HepG2 (cell line): ENCODE measurements around the gene ERC1. TPM values are rescaled to one million over a fixed set of nuclear protein-coding genes. Genes with fewer than 3 reads are reported as not detected.

Experiments
- FOXJ3 ChIP-seq: sonication (generic); formaldehyde crosslinking; IDR thresholded peaks from 2 replicates; pipeline ENCODE4 v1.4.0; 2020; ENCODE audit warnings: missing genetic modification reagents, mild to moderate bottlenecking, borderline replicate concordance
- GATAD1 ChIP-seq: IDR thresholded peaks from 2 replicates; pipeline ENCODE4 v1.6.1; 2016; ENCODE audit warnings: missing genetic modification reagents, missing compliant biosample characterization
- HOXA7 ChIP-seq: sonication (generic); formaldehyde crosslinking; IDR thresholded peaks from 2 replicates; pipeline ENCODE4 v1.8.1; 2022; ENCODE audit warnings: mild to moderate bottlenecking, missing genetic modification reagents, moderate library complexity
- KLF12 ChIP-seq: sonication (generic); formaldehyde crosslinking; IDR thresholded peaks from 2 replicates; pipeline ENCODE4 v1.4.0; 2020; ENCODE audit warnings: missing genetic modification reagents, borderline replicate concordance
- PAXIP1 ChIP-seq: sonication (generic); formaldehyde crosslinking; conservative IDR thresholded peaks from 2 replicates; pipeline ENCODE4 v1.4.0; 2020; ENCODE audit warnings: mild to moderate bottlenecking, missing genetic modification reagents, moderate library complexity
- PHF20 ChIP-seq: sonication (generic); formaldehyde crosslinking; IDR thresholded peaks from 2 replicates; pipeline ENCODE4 v1.5.0; 2020; ENCODE audit warnings: mild to moderate bottlenecking, missing genetic modification reagents
- RBM39 ChIP-seq: fragments of 200-400 bp; formaldehyde crosslinking; IDR thresholded peaks from one replicate; pipeline ENCODE4 v1.6.1; 2018; ENCODE audit warnings: antibody characterized with exemption, mild to moderate bottlenecking, low read depth, low read length; ENCODE audit not compliant: poor library complexity, severe bottlenecking
- SRF ChIP-seq: IDR thresholded peaks from 2 replicates; pipeline ENCODE4 v1.6.1; 2011; ENCODE audit warnings: mild to moderate bottlenecking, low read depth, low read length, moderate library complexity
- TCF7L2 ChIP-seq: IDR thresholded peaks from 2 replicates; pipeline ENCODE4 v1.6.1; 2011; ENCODE audit warnings: mild to moderate bottlenecking, low read depth, low read length, moderate library complexity
- XBP1 ChIP-seq: sonication (generic); formaldehyde crosslinking; IDR thresholded peaks from 2 replicates; pipeline ENCODE4 v1.5.0; 2020; ENCODE audit warnings: missing genetic modification reagents
- ZFP36 ChIP-seq: fragments of 150-350 bp; IDR thresholded peaks from 2 replicates; pipeline ENCODE4 v1.6.1; 2018; ENCODE audit warnings: borderline replicate concordance, low read length, low read depth; ENCODE audit not compliant: partially characterized antibody
- ZMYM3 ChIP-seq: sonication (generic); formaldehyde crosslinking; IDR thresholded peaks from 2 replicates; pipeline ENCODE4 v1.5.1; 2020; ENCODE audit warnings: mild to moderate bottlenecking, missing genetic modification reagents
- ZNF274 ChIP-seq: sonication (generic); formaldehyde crosslinking; IDR thresholded peaks from 2 replicates; pipeline ENCODE4 v1.5.1; 2020; ENCODE audit warnings: mild to moderate bottlenecking, missing genetic modification reagents
- ZNF383 ChIP-seq: sonication (generic); formaldehyde crosslinking; IDR thresholded peaks from 2 replicates; pipeline ENCODE4 v1.4.0; 2020; ENCODE audit warnings: missing genetic modification reagents, mild to moderate bottlenecking, borderline replicate concordance
- ZNF687 ChIP-seq: sonication (generic); formaldehyde crosslinking; IDR thresholded peaks from 2 replicates; pipeline ENCODE4 v1.5.1; 2020; ENCODE audit warnings: mild to moderate bottlenecking, missing genetic modification reagents, moderate library complexity
- ZNF761 ChIP-seq: sonication (generic); formaldehyde crosslinking; conservative IDR thresholded peaks from 2 replicates; pipeline ENCODE4 v1.4.0; 2020; ENCODE audit warnings: mild to moderate bottlenecking, missing genetic modification reagents
- polyA plus RNA-seq, 8 experiments: library from polyadenylated mRNA; depleted of rRNA in 3 of 8; stranded (reverse) in 7 of 8; unstranded in 1 of 8; fragments of >200 nt; fragmentation: Illumina TruSeq in 4 of 8; extraction: Trizol in 4 of 8; gene quantifications; 2 replicates each; pipeline versions ENCODE4 v1.2.1 to v1.2.3, GENCODE V29; 2011 to 2016; ENCODE audit warnings: low read depth in 4 of 8, missing spikeins in 1 of 8, mixed read lengths in 1 of 8; ENCODE audit not compliant: insufficient read depth in 1 of 8
- total RNA-seq, 5 experiments: library from RNA; depleted of rRNA; stranded (reverse); fragments of >200 nt; fragmentation: Illumina TruSeq; extraction: Trizol; gene quantifications; 2 replicates each; pipeline ENCODE4 v1.2.3, GENCODE V29; 2016; ENCODE audit warnings: low read depth in 1 of 5
- TF ChIP-seq, protein P1 (sequence below): sonication (generic); formaldehyde crosslinking; IDR thresholded peaks from 2 replicates; pipeline ENCODE4 v1.5.0; 2020; ENCODE audit warnings: missing genetic modification reagents, mild to moderate bottlenecking, borderline replicate concordance
- TF ChIP-seq, protein P2 (sequence below): sonication (generic); formaldehyde crosslinking; IDR thresholded peaks from 2 replicates; pipeline ENCODE4 v1.8.1; 2023; ENCODE audit warnings: mild to moderate bottlenecking, missing genetic modification reagents

ERC1 gene
- total and polyA plus RNA-seq, 2 of the 13 experiments (the other 11 are each of a cell fraction or from before 2014, with no cell fraction given), result 6.1 to 12.4 TPM

DNA sequence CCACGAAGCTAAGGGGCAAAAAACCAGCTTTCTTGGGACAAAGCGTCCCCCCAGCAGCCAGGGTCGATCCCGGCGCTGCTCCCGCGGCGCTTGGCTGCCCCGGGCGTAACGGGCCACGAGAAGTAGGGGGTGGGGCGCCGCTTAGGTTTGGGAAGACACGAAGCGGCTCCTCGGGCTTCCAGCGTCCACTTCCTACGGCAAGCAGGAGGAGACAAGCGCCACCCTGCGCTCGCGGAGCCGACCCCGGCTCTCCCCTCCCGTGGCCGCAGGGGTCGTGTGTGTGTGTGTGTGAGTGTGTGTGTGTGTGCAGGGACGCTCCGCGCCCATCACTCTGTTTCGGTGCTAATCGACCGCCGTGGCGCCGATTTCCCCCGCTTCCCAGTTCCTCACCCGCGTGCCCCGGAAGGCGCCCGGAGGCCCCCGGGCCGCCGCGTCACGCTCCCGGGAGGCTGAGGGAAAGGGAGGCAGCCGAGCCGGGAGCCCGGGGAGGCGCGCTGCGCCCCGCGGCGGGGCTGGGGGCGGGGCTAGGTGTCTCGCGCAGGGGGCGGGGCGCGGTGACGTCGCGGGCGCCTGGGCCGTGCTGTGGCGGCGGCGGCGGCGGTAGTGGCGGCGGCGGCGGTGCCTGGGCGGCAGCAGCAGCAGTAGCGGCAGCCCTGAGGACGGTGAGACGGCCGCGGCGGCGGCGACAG lies at the start of gene ERC1 (continued):
- peak; percentile 78; the same call in 1 of the 2 replicates for TF ChIP-seq ZNF761
- peak; percentile 96 for TF ChIP-seq ZNF274 (CRISPR knock-in tag)
- no peak for TF ChIP-seq TCF7L2
- TF ChIP-seq FOXJ3 (CRISPR knock-in tag), result peak; percentile 38; the same call in 1 of the 2 replicates
- TF ChIP-seq KLF12 (CRISPR knock-in tag), result no peak
- TF ChIP-seq PHF20, result peak; percentile 75
- peak; percentile 81 for TF ChIP-seq RBM39
- TF ChIP-seq ZNF687 (CRISPR knock-in tag), result peak; percentile 98
- no peak for TF ChIP-seq SRF
- no peak for TF ChIP-seq HOXA7 (CRISPR knock-in tag)
- TF ChIP-seq ZMYM3 (CRISPR knock-in tag), result no peak; the same call in 1 of the 2 replicates
- peak; percentile 42 for TF ChIP-seq PAXIP1
- TF ChIP-seq, protein P1, sequence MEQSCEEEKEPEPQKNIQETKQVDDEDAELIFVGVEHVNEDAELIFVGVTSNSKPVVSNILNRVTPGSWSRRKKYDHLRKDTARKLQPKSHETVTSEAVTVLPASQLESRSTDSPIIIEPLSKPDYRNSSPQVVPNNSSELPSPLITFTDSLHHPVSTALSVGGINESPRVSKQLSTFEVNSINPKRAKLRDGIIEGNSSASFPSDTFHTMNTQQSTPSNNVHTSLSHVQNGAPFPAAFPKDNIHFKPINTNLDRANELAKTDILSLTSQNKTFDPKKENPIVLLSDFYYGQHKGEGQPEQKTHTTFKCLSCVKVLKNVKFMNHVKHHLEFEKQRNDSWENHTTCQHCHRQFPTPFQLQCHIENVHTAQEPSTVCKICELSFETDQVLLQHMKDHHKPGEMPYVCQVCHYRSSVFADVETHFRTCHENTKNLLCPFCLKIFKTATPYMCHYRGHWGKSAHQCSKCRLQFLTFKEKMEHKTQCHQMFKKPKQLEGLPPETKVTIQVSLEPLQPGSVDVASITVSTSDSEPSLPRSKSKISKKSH, result peak; percentile 97
- no peak for TF ChIP-seq ZNF383 (CRISPR knock-in tag)
- TF ChIP-seq ZFP36, result no peak
- TF ChIP-seq GATAD1 (CRISPR knock-in tag), result peak; percentile 81
- no peak for TF ChIP-seq XBP1 (CRISPR knock-in tag)
- TF ChIP-seq, protein P2, sequence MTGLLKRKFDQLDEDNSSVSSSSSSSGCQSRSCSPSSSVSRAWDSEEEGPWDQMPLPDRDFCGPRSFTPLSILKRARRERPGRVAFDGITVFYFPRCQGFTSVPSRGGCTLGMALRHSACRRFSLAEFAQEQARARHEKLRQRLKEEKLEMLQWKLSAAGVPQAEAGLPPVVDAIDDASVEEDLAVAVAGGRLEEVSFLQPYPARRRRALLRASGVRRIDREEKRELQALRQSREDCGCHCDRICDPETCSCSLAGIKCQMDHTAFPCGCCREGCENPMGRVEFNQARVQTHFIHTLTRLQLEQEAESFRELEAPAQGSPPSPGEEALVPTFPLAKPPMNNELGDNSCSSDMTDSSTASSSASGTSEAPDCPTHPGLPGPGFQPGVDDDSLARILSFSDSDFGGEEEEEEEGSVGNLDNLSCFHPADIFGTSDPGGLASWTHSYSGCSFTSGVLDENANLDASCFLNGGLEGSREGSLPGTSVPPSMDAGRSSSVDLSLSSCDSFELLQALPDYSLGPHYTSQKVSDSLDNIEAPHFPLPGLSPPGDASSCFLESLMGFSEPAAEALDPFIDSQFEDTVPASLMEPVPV (CRISPR knock-in tag), result no peak; the same call in 1 of the 2 replicates
